ENCODE data around the gene MBD6.

DNA sequence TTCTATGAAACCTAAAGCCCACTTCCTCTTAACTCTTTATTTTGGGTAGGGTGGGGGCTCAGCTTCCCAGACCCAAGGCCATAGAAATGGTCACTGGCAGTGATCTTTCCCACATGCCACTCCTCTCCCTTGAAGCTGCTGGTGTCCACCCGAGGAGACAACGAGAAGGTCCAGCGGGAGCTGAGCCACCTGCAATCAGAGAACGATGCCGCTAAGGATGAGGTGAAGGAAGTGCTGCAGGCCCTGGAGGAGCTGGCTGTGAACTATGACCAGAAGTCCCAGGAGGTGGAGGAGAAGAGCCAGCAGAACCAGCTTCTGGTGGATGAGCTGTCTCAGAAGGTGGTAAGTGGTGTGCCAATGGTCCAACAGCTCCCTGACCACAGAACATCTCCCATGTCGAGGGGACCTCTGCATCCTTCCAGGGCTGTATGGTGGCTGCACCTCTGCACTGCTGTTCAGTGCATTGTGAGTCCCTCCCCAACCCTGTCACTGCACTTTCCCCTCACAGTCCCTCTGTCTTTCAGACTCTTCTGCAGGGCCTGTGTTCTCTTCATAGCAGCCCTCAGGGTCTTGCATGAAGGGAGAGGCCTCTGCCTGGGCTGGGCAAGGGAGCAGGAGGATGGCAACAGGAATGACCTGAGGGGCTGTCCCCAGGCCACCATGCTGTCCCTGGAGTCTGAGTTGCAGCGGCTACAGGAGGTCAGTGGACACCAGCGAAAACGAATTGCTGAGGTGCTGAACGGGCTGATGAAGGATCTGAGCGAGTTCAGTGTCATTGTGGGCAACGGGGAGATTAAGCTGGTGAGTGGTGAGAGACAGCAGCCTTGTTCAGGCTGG is 49.5 kb downstream of the MBD6 start:
- no peak for TF ChIP-seq EZH2 (IDR thresholded peaks at IDR 0.05)
- TF ChIP-seq FOXP2 (optimal IDR thresholded peaks at IDR 0.05; ENCODE audit: control extremely low read depth, extremely low read length, insufficient read depth): no peak
- no peak for TF ChIP-seq POLR2AphosphoS5 (IDR thresholded peaks at IDR 0.05; ENCODE audit: borderline replicate concordance, low read depth, low read length)
